ENCODE results near the gene ENTPD5. TPM values are rescaled to one million over a fixed set of nuclear protein-coding genes. Genes with fewer than 3 reads are reported as not detected.

The ENTPD5 gene
- polyA plus RNA-seq, 1 of the 3 experiments (the other 2 are of a cell fraction): 5.5 TPM

DNA sequence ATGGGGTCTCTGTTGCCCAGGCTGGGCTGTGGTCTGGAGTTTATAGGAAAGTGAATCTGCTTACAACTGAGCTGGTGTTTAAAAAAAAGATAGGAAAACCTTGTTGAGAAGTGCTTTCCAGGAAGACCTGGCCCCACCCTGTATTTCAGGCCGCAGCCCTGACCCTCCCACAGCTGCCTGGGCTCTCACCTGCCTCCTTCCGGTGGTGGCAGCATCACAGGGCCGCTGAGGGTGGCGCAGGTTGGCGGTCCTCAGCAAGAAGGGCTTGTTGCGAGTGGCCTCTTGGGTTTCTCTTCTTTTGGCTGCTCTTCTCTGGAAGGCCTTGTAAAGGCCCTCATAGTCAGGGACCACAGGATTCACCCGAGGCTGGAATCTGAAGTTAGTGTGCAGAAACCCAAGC lies 76.9 kb downstream of the ENTPD5 start:
- H3K27me3 ChIP-seq (ENCODE audit: insufficient read depth): no peaks in the 10 kb centered on the region
- CTCF ChIA-PET: interaction anchor here (1.4 kb wide), 1 partner anchor 8 kb away, joined by 4 read pairs; the partner anchor contains the start of genes COQ6 and FAM161B
- H3K9me2 ChIP-seq: no peaks in the 10 kb centered on the region
- H3F3A ChIP-seq (replicated peaks; ENCODE audit: insufficient read depth): no peaks in the 10 kb centered on the region
- TF ChIP-seq FOXM1 (IDR thresholded peaks at IDR 0.05; ENCODE audit: low read depth) (no peak), MXI1 (IDR thresholded peaks at IDR 0.05; ENCODE audit: low read depth, low read length) (no peak), RAD21 (IDR thresholded peaks at IDR 0.05; ENCODE audit: low read length) (no peak)
- no peak overlapping the region for H3K9ac ChIP-seq
- DNase-seq: no peak
- 85% methylated on average over 7 of the region's 7 CpGs for WGBS (ENCODE audit: low lambda C conversion rate)
- H3K9me3 ChIP-seq: no peaks in the 10 kb centered on the region
- H3K4me2 ChIP-seq: no peak overlapping the region
- no peak overlapping the region for H3K27ac ChIP-seq (ENCODE audit: low read depth in 2 of 2, low read length in 1 of 2)
- H3K36me3 ChIP-seq (replicated peaks in 1 of 2; ENCODE audit: control insufficient read depth in 1 of 2, insufficient read depth in 2 of 2, low read length in 1 of 2): peaks cover 2 to 24% of the 10 kb centered on the region in 2 experiments
- no peaks in the 10 kb centered on the region for H4K20me1 ChIP-seq (ENCODE audit: insufficient read depth)
- H3K4me1 ChIP-seq (ENCODE audit: control insufficient read depth in 1 of 2, insufficient read depth in 2 of 2, low read depth in 1 of 2, low read length in 1 of 2): no peaks in the 10 kb centered on the region; a peak in 1 of 4 replicates
- no peak overlapping the region for H3K4me3 ChIP-seq (ENCODE audit: low read depth in 2 of 2, low read length in 1 of 2)
- H3K79me2 ChIP-seq (ENCODE audit: insufficient read depth): no peaks in the 10 kb centered on the region
- POLR2A ChIA-PET: no interaction called here
- H2AFZ ChIP-seq (ENCODE audit: low read depth): no peak overlapping the region

DNA sequence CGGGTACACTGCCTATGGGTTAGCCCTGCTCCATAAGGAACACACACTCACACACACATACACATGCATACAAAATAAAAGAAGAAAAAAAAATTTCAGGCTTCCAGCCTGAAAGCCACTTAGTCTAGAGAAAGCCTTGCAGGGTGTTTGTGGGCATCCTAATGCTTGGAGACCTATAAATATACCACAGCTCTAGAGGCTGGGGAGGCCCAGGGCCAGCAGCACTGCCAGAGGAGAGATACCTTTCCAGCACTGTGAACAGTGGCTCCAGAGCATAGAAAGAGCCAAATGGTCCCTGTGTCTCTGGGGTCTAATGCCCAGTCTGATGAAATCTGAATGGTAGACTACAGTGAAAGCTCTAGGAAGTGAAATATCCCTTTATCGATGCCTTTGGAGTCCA lies 82.1 kb downstream of the ENTPD5 start:
- Histone ChIP-seq H3F3A (replicated peaks; ENCODE audit: insufficient read depth) (peaks cover 11% of the 10 kb centered on the region), H3K9me2 (no peaks in the 10 kb centered on the region), H3K9ac (no peak overlapping the region), H2AFZ (ENCODE audit: low read depth) (no peak overlapping the region), H3K4me1 (ENCODE audit: control insufficient read depth in 1 of 2, insufficient read depth in 2 of 2, low read depth in 1 of 2, low read length in 1 of 2) (no peaks in the 10 kb centered on the region; a peak in 1 of 4 replicates), H3K36me3 (replicated peaks in 1 of 2; ENCODE audit: control insufficient read depth in 1 of 2, insufficient read depth in 2 of 2, low read length in 1 of 2) (peaks cover 26 to 46% of the 10 kb centered on the region in 2 experiments), H3K79me2 (ENCODE audit: insufficient read depth) (no peaks in the 10 kb centered on the region), H3K27ac (ENCODE audit: low read depth in 2 of 2, low read length in 1 of 2) (no peak overlapping the region), H3K4me3 (ENCODE audit: low read depth in 2 of 2, low read length in 1 of 2) (no peak overlapping the region), H4K20me1 (ENCODE audit: insufficient read depth) (no peaks in the 10 kb centered on the region), H3K4me2 (no peak overlapping the region), H3K9me3 (no peaks in the 10 kb centered on the region), H3K27me3 (ENCODE audit: insufficient read depth) (no peaks in the 10 kb centered on the region)
- TF ChIP-seq FOXJ3 (CRISPR knock-in tag; IDR thresholded peaks at IDR 0.05) (no peak), CHD2 (IDR thresholded peaks at IDR 0.05; ENCODE audit: low read length, partially characterized antibody) (no peak), TAF1 (IDR thresholded peaks at IDR 0.05; ENCODE audit: borderline replicate concordance, low read depth, low read length) (no peak), NFIC (IDR thresholded peaks at IDR 0.05; ENCODE audit: borderline replicate concordance) (no peak), RFX5 (IDR thresholded peaks at IDR 0.05; ENCODE audit: low read length) (no peak), MXI1 (IDR thresholded peaks at IDR 0.05; ENCODE audit: low read depth, low read length) (no peak), NRF1 (IDR thresholded peaks at IDR 0.05; ENCODE audit: low read depth, low read length) (no peak), JUND (IDR thresholded peaks at IDR 0.05) (no peak), GATA2 (CRISPR knock-in tag; IDR thresholded peaks at IDR 0.05) (no peak), GABPA (IDR thresholded peaks at IDR 0.05; ENCODE audit: low read depth) (no peak), EP300 (IDR thresholded peaks at IDR 0.05; ENCODE audit: borderline replicate concordance in 1 of 2, low read depth in 1 of 2, low read length in 1 of 2) (no peak), SMC3 (IDR thresholded peaks at IDR 0.05; ENCODE audit: low read depth, low read length) (no peak)
- TF ChIP-seq, protein P1, sequence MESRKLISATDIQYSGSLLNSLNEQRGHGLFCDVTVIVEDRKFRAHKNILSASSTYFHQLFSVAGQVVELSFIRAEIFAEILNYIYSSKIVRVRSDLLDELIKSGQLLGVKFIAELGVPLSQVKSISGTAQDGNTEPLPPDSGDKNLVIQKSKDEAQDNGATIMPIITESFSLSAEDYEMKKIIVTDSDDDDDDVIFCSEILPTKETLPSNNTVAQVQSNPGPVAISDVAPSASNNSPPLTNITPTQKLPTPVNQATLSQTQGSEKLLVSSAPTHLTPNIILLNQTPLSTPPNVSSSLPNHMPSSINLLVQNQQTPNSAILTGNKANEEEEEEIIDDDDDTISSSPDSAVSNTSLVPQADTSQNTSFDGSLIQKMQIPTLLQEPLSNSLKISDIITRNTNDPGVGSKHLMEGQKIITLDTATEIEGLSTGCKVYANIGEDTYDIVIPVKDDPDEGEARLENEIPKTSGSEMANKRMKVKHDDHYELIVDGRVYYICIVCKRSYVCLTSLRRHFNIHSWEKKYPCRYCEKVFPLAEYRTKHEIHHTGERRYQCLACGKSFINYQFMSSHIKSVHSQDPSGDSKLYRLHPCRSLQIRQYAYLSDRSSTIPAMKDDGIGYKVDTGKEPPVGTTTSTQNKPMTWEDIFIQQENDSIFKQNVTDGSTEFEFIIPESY (IDR thresholded peaks at IDR 0.05; ENCODE audit: borderline replicate concordance, low read depth): no peak
- TF ChIP-seq, protein P2, sequence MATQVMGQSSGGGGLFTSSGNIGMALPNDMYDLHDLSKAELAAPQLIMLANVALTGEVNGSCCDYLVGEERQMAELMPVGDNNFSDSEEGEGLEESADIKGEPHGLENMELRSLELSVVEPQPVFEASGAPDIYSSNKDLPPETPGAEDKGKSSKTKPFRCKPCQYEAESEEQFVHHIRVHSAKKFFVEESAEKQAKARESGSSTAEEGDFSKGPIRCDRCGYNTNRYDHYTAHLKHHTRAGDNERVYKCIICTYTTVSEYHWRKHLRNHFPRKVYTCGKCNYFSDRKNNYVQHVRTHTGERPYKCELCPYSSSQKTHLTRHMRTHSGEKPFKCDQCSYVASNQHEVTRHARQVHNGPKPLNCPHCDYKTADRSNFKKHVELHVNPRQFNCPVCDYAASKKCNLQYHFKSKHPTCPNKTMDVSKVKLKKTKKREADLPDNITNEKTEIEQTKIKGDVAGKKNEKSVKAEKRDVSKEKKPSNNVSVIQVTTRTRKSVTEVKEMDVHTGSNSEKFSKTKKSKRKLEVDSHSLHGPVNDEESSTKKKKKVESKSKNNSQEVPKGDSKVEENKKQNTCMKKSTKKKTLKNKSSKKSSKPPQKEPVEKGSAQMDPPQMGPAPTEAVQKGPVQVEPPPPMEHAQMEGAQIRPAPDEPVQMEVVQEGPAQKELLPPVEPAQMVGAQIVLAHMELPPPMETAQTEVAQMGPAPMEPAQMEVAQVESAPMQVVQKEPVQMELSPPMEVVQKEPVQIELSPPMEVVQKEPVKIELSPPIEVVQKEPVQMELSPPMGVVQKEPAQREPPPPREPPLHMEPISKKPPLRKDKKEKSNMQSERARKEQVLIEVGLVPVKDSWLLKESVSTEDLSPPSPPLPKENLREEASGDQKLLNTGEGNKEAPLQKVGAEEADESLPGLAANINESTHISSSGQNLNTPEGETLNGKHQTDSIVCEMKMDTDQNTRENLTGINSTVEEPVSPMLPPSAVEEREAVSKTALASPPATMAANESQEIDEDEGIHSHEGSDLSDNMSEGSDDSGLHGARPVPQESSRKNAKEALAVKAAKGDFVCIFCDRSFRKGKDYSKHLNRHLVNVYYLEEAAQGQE (IDR thresholded peaks at IDR 0.05; ENCODE audit: low read depth, low read length): no peak
- TF ChIP-seq, protein P3, sequence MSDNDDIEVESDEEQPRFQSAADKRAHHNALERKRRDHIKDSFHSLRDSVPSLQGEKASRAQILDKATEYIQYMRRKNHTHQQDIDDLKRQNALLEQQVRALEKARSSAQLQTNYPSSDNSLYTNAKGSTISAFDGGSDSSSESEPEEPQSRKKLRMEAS (IDR thresholded peaks at IDR 0.05; ENCODE audit: low read depth): no peak
- no peak for DNase-seq
- WGBS (ENCODE audit: low lambda C conversion rate): 90% methylated on average over 2 of the region's 2 CpGs
- POLR2A ChIA-PET: no interaction called here
- CTCF ChIA-PET: interaction anchor here (2.1 kb wide), 1 partner anchor 16 kb away, joined by 7 read pairs; no protein-coding TSS in a partner anchor
